GM12878 (cell line): ENCODE data around the gene BRF1. TPM values are rescaled to one million over a fixed set of nuclear protein-coding genes. Genes with fewer than 3 reads are reported as not detected.

ENCODE experiments used
- ATAC-seq: fragments of 200-7000 bp; cut with Tn5 transposase; 3 replicates; pipeline ENCODE4 v1.9.1; 2020; ENCODE audit warnings: mild to moderate bottlenecking, moderate library complexity
- BruUV-seq: library from RNA; stranded (reverse); fragments of 400-500 nt; replicated peaks from 2 replicates; lab custom pipeline; 2021; lab: Mats Ljungman, UMichigan
- CTCF ChIA-PET: fragments of 300-600 bp; sonication (Branson Sonifier 250); formaldehyde crosslinking; extraction: SDS; loops from one replicate; lab custom pipeline; 2021; ENCODE audit warnings: inconsistent platforms; lab: Yijun Ruan, JAX
- POLR2A ChIA-PET: fragments of 350-600 bp; formaldehyde crosslinking; extraction: SDS; loops from one replicate; lab custom pipeline; 2021; ENCODE audit warnings: inconsistent platforms; lab: Charles Lee
- RAD21 ChIA-PET: fragments of 300-600 bp; sonication (Branson Sonifier 250); formaldehyde crosslinking; loops from one replicate; lab custom pipeline; 2023; ENCODE audit warnings: antibody characterized with exemption; ENCODE audit not compliant: unreplicated experiment; lab: Charles Lee
- SMC1A ChIA-PET: fragments of 300-600 bp; sonication (Branson Sonifier 250); formaldehyde crosslinking; loops from one replicate; lab custom pipeline; 2023; ENCODE audit not compliant: unreplicated experiment, uncharacterized antibody; lab: Charles Lee
- DNase-seq: peaks from one replicate; pipeline ENCODE4 v3.0.0-alpha.2; 2011; ENCODE audit warnings: low read depth, low spot score
- FAIRE-seq: peaks from 3 replicates; lab custom pipeline; 2011; peaks lifted over from hg19 to GRCh38; lab: Jason Lieb, UNC
- H2AFZ ChIP-seq: 2 replicates; pipeline ENCODE4 v1.6.0; 2011; ENCODE audit warnings: low read depth, low read length, control low read depth; ENCODE audit not compliant: control insufficient read depth
- H3K27ac ChIP-seq: 2 replicates; pipeline ENCODE4 v1.5.1; 2011; ENCODE audit warnings: control low read depth; ENCODE audit not compliant: control insufficient read depth, insufficient read depth
- H3K27me3 ChIP-seq, 2 experiments: replicated peaks in 1 of 2; 2 replicates each; pipeline versions ENCODE4 v1.6.0 to v1.6.1; 2011; ENCODE audit warnings: low read length in 1 of 2; ENCODE audit not compliant: control insufficient read depth in 2 of 2, insufficient read depth in 2 of 2
- H3K36me3 ChIP-seq, 2 experiments: 2 replicates each; pipeline ENCODE4 v1.5.1; 2011; ENCODE audit warnings: low read length in 1 of 2; ENCODE audit not compliant: control insufficient read depth in 2 of 2, insufficient read depth in 2 of 2
- H3K4me1 ChIP-seq: 2 replicates; pipeline ENCODE4 v1.6.1; 2011; ENCODE audit warnings: mild to moderate bottlenecking, low read length, moderate library complexity, mixed read lengths; ENCODE audit not compliant: control insufficient read depth, insufficient read depth
- H3K4me2 ChIP-seq: 2 replicates; pipeline ENCODE4 v1.6.0; 2011; ENCODE audit warnings: control low read depth; ENCODE audit not compliant: control insufficient read depth, insufficient read depth
- H3K4me3 ChIP-seq: fragments of 200-600 bp; sonication (generic); 2 replicates; pipeline ENCODE4 v1.5.1; 2016
- H3K79me2 ChIP-seq: 2 replicates; pipeline ENCODE4 v1.6.0; 2011; ENCODE audit warnings: low read length; ENCODE audit not compliant: control insufficient read depth, insufficient read depth
- H3K9ac ChIP-seq: 2 replicates; pipeline ENCODE4 v1.8.0; 2011; ENCODE audit warnings: low read length, control low read depth, mixed read lengths; ENCODE audit not compliant: control insufficient read depth, insufficient read depth
- H3K9me3 ChIP-seq: replicated peaks from 3 replicates; pipeline ENCODE4 v1.5.1; 2011; ENCODE audit warnings: mild to moderate bottlenecking, low read length; ENCODE audit not compliant: control insufficient read depth, insufficient read depth
- H4K20me1 ChIP-seq: 2 replicates; pipeline ENCODE4 v1.6.0; 2011; ENCODE audit not compliant: control insufficient read depth, insufficient read depth
- CREM ChIP-seq: IDR thresholded peaks from 2 replicates; pipeline ENCODE4 v1.6.1; 2014; ENCODE audit warnings: antibody characterized with exemption, low read depth
- PAX5 ChIP-seq: IDR thresholded peaks from 2 replicates; pipeline ENCODE4 v1.6.1; 2011; ENCODE audit warnings: low read depth, low read length, borderline replicate concordance
- RELB ChIP-seq: fragments of 450-650 bp; IDR thresholded peaks from 2 replicates; pipeline ENCODE4 v1.6.1; 2017; ENCODE audit warnings: low read depth, mild to moderate bottlenecking, moderate library complexity
- ZNF217 ChIP-seq: fragments of 450-650 bp; IDR thresholded peaks from 2 replicates; pipeline ENCODE4 v1.6.1; 2017; ENCODE audit warnings: antibody characterized with exemption, mild to moderate bottlenecking
- ZZZ3 ChIP-seq: IDR thresholded peaks from 2 replicates; pipeline ENCODE4 v1.6.1; 2011; ENCODE audit warnings: low read depth; ENCODE audit not compliant: control insufficient read depth, insufficient read length
- WGBS: methylation state at CpG from one replicate; pipeline ENCODE4 v1.1.6; 2016; ENCODE audit warnings: low lambda C conversion rate; ENCODE audit not compliant: insufficient replicate concordance, insufficient coverage; ENCODE audit errors: missing lambda C conversion rate; 5-methylcytosine and 5-hydroxymethylcytosine counted together
- in situ Hi-C: fragments of 300-500 bp; cut with MboI; formaldehyde crosslinking; loops from 9 replicates; pipeline ENCODE4 v1.14.3; 2018; ENCODE audit warnings: mixed read lengths
- intact Hi-C: fragments of 100-400 bp; cut with micrococcal nuclease; formaldehyde crosslinking; loops from one replicate; pipeline ENCODE4 v1.14.2; 2022; ENCODE audit not compliant: unreplicated experiment
- polyA plus RNA-seq, 11 experiments: library from polyadenylated mRNA; depleted of rRNA in 4 of 11; unstranded in 6 of 11; stranded (reverse) in 5 of 11; fragments of >200 nt; fragmentation: Nextera tagmentation in 4 of 11; fragmentation: Illumina TruSeq in 1 of 11; extraction: Ambion mirVana in 4 of 11; extraction: Trizol in 1 of 11; gene quantifications; 1 replicate in 1 of 11; 2 replicates in 10 of 11; pipeline versions ENCODE4 v1.2.1 to v1.2.3, GENCODE V29; 2011 to 2016; ENCODE audit warnings: inconsistent platforms in 2 of 11, missing spikeins in 2 of 11, low read depth in 1 of 11
- total RNA-seq, 4 experiments: library from RNA; depleted of rRNA in 3 of 4; stranded (reverse); fragments of >200 nt in 3 of 4; fragmentation: Illumina TruSeq in 1 of 4; extraction: Trizol in 1 of 4; gene quantifications; 2 replicates each; pipeline versions ENCODE4 v1.2.1 to v1.2.3, GENCODE V29; 2013 to 2021
- TF ChIP-seq, protein P1 (sequence below), 3 experiments: IDR thresholded peaks in 2 of 3; conservative IDR thresholded peaks in 1 of 3; 2 replicates each; pipeline ENCODE4 v1.5.1; 2011; ENCODE audit warnings: low read depth in 3 of 3, low read length in 3 of 3, mild to moderate bottlenecking in 3 of 3, control low read depth in 2 of 3, moderate library complexity in 2 of 3, inconsistent platforms in 1 of 3, mixed read lengths in 1 of 3; ENCODE audit not compliant: control insufficient read depth in 2 of 3, insufficient read depth in 1 of 3; ENCODE audit errors: extremely low read depth in 1 of 3

BRF1 gene
- total and polyA plus RNA-seq, 10 of the 15 experiments (the other 5 are each of a cell fraction or from before 2014, with no cell fraction given): 0.21 to 33.5 (median 10.7) TPM

DNA sequence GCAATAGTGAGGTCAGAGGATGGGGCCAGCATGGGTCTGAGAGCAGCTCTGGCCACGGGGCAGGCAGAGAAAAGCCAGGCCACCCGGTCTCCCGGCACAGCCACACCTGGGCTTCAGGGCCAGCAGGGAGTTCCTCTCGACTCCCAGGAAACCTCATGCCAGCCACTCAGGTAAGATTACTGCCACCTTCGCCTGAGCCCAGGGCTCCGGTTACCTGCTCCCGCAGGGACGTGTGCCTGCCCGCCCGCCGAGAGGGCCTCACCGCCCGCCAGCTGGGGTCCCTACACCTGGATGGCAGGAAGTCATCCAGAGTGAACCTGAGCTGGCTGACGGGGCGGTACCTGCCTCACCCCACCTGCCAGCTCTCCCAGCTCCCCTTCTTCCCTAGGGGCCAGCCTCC, 139.5 kb downstream of the BRF1 start:
- DNase-seq: no peak
- Histone ChIP-seq H3K9me3 (no peaks in the 10 kb centered on the region), H3K4me3 (no peak overlapping the region), H3K79me2 (no peaks in the 10 kb centered on the region), H3K4me2 (no peak overlapping the region), H3K27ac (no peak overlapping the region), H3K9ac (no peak overlapping the region), H3K4me1 (no peaks in the 10 kb centered on the region), H3K27me3 (no peaks in the 10 kb centered on the region), H4K20me1 (0 out of 2 replicates have a peak, but pooled peaks cover 2% of the 10 kb centered on the region), H3K36me3 (no peaks in the 10 kb centered on the region), H2AFZ (no peak overlapping the region)
- ChIA-PET SMC1A (no interaction called here), RAD21 (no interaction called here), POLR2A (no interaction called here), CTCF (no interaction called here)
- 46% methylated on average over 15 of the region's 15 CpGs for WGBS
- no peak for FAIRE-seq
- TF ChIP-seq ZNF217 (no peak), PAX5 (no peak), RELB (no peak), CREM (no peak), ZZZ3 (no peak)
- TF ChIP-seq, protein P1, sequence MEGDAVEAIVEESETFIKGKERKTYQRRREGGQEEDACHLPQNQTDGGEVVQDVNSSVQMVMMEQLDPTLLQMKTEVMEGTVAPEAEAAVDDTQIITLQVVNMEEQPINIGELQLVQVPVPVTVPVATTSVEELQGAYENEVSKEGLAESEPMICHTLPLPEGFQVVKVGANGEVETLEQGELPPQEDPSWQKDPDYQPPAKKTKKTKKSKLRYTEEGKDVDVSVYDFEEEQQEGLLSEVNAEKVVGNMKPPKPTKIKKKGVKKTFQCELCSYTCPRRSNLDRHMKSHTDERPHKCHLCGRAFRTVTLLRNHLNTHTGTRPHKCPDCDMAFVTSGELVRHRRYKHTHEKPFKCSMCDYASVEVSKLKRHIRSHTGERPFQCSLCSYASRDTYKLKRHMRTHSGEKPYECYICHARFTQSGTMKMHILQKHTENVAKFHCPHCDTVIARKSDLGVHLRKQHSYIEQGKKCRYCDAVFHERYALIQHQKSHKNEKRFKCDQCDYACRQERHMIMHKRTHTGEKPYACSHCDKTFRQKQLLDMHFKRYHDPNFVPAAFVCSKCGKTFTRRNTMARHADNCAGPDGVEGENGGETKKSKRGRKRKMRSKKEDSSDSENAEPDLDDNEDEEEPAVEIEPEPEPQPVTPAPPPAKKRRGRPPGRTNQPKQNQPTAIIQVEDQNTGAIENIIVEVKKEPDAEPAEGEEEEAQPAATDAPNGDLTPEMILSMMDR (IDR thresholded peaks at IDR 0.05 in 2 of 3, conservative IDR thresholded peaks at IDR 0.05 in 1 of 3; ENCODE audit: control insufficient read depth in 2 of 3, extremely low read depth in 1 of 3, insufficient read depth in 1 of 3, low read depth in 3 of 3, low read length in 3 of 3): no peak
- no TSS peak for BruUV-seq
- ATAC-seq: no peak
- intact Hi-C loops (loop anchor here (10.0 kb wide), 1 partner anchor 67 kb away; no protein-coding TSS in a partner anchor), in situ Hi-C loops (no loop called here)
